ENCODE measurements around the gene NUDT4B. TPM values are rescaled to one million over a fixed set of nuclear protein-coding genes. Genes with fewer than 3 reads are reported as not detected.

The NUDT4B gene
- total RNA-seq, 1 donor from 2014 or later, result not detected

Other genes starting within 250 kb of the NUDT4B start
- gene NBPF14, start 152.8 kb upstream of the NUDT4B start, total RNA-seq, result 24.5 TPM
- gene PDE4DIP, start 95.7 kb downstream of the NUDT4B start, total RNA-seq, result 8.9 TPM

Data from esophagus mucosa (tissue), 1 donor.